ENCODE results near the gene SLC7A1.
"Not testable (repeated sequence)": the region's sequence is repeated elsewhere in the genome, so short reads cannot be mapped to it uniquely, and the experiment has no call there.

DNA sequence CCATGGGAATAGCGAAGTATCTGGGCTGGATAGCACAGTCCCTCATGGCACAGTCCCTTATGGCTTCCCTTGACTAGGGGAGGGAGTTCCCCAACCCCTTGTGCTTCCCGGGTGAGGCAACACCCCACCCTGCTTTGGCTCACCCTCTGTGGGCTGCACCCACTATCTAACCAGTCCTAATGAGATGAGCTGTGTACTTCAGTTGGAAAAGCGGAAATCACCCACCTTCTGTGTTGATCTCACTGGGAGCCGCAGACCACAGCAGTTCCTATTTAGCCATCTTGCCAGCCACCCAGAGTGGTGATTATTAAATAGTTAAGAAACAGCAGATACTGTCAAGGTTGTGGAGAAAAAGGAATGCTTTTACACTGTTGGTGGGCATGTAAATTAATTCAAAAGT lies 41.3 kb upstream of the SLC7A1 start:
- TF ChIP-seq, protein P1, sequence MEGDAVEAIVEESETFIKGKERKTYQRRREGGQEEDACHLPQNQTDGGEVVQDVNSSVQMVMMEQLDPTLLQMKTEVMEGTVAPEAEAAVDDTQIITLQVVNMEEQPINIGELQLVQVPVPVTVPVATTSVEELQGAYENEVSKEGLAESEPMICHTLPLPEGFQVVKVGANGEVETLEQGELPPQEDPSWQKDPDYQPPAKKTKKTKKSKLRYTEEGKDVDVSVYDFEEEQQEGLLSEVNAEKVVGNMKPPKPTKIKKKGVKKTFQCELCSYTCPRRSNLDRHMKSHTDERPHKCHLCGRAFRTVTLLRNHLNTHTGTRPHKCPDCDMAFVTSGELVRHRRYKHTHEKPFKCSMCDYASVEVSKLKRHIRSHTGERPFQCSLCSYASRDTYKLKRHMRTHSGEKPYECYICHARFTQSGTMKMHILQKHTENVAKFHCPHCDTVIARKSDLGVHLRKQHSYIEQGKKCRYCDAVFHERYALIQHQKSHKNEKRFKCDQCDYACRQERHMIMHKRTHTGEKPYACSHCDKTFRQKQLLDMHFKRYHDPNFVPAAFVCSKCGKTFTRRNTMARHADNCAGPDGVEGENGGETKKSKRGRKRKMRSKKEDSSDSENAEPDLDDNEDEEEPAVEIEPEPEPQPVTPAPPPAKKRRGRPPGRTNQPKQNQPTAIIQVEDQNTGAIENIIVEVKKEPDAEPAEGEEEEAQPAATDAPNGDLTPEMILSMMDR (IDR thresholded peaks at IDR 0.05) = not testable (repeated sequence)
- TF ChIP-seq POLR2A (IDR thresholded peaks at IDR 0.05) = not testable (repeated sequence)
